NCI-H2107 (cell line): ENCODE data around the gene HSD11B1.

ENCODE experiments used
- DNase-seq: peaks from one replicate; lab custom pipeline; 2025; lab: John Stamatoyannopoulos, UW

Gene HSD11B1

GRCh38 chr1:209756615-209757445, 52.2 kb downstream of the HSD11B1 start:
- no peak for DNase-seq

DNA sequence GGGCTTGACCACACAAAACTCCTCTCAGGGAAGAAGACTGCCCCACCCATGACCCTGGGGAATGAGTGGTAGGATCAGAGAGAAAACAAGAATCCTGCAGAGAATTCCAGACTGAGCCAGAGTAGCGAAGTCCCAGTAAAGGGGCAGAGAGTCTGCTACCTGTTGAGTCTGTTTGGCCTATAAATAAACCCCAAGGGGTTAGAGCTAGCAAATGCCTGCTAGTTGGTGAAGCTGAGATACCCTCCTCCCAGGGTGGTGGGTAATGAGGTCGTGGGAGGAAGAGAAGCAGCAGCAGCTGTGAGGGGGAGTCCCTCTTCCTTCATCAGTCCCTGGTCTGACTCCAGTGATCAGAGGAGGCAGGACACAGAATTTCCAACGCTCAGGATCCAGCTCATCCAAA, 53.8 kb downstream of the HSD11B1 start:
- DNase-seq: no peak

- DNase-seq: no peak
These were observed 55.2 kb downstream of the HSD11B1 start for GRCh38 chr1:209759829-209760359.

DNA sequence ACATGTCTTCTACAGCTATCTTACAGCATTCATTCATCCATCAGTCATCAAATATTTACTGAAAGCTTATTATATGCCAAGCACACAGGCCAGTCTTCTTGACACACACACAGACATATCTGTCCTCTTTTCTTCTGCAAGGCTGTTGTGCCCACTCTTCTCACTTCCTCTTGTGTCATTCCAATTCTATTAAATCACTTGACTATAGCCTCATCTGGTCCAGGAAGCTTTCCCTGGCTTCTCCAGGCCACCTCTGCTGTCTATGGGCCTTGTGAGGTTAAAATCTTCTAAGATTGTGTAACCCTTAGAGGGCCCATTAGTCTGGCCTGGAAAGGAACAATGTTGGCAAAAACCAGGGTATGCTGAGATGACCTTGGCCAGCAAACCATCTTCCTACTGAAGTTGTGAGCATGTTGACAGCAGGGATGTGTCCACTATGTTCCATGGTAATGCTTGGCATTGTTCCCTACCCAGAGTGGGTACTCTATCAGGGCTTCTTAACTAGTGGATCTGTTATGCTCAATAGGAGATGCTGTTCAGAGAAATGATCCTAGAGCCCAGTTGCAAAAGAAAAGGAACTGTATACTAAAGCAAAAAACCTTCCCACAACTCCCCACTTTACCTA, 56.5 kb downstream of the HSD11B1 start:
- no peak for DNase-seq

- no peak for DNase-seq
These were observed 61.4 kb downstream of the HSD11B1 start for GRCh38 chr1:209766051-209766450.

DNA sequence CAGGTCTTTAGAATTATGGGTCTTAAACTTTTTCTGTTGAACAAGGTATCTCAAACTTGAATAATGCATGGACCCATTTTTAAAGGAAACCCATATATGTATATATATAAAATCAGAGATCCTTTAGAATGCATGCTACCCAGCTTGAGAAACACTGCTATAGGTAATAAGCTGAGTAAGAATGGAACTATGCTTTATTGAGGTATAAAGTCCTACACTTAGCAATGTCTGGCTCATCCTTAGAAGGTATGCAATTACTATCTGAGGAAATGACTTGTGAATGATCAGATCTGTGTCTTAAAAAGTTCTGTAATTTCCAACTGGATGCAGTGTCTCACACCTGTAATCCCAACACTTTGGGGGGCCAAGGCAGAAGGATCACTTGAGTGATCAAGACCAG, 62.5 kb downstream of the HSD11B1 start:
- no peak for DNase-seq

DNA sequence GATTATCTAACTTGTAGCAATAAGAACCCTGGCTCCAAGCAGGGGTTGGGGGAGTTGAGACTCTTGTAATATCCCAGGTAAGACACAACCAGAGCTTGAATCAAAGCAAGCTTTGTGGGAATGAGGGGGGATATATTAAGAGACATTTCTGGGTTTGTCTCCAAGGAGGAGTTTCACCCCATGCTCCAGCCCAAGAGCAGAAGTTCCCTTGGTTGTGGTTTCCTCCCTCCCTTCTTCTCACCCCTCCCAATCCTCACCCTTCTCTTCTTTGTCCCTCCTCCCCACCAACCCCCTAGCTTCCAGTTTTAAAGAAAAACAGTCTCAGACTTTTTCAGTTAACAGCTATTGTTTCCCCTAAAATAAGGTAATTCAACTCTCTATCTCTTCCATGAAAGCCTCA, 63.1 kb downstream of the HSD11B1 start:
- DNase-seq: no peak

DNA sequence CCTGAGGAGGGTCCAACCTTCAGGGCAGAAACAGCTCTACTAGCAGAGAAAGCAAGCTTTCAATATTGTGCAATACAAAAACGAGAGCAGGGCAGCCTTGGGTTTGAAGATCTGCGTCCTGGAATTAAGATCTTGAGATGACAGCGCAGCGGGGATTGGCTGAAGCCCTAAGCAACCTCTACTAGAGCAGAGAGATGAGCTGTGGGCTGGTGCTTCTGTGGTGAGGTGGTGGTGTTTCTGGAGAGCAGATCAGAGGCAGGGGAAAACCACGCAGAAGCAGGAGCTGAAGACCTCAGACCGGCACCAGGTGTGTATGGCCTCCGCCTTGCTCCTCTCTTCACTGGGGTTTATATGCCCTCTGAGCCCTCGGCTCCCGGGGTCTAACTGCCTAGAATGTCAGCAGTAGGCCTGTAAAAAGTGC, 63.7 kb downstream of the HSD11B1 start:
- DNase-seq: no peak

- no peak for DNase-seq
These were observed 64.7 kb downstream of the HSD11B1 start for GRCh38 chr1:209769171-209769904.

DNA sequence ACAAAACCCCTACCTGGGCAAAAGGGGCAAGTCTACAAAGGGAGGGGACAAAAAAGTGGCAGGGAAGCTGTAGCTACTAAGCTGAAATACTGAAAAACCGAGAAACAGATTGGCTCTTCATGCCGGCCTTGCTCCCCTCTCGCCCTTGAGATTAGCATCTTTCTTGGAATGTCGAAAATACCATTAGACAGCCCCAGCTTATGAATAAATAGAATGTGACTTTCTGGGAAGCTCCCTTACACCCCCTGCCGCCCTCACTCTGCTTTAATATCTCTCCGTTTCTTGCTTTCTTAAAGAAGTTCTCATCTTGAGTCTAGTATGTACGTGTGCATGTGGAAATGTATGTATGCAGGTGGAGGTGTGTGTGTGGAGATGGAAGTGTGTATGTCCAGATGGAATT, 65.3 kb downstream of the HSD11B1 start:
- DNase-seq: no peak

DNA sequence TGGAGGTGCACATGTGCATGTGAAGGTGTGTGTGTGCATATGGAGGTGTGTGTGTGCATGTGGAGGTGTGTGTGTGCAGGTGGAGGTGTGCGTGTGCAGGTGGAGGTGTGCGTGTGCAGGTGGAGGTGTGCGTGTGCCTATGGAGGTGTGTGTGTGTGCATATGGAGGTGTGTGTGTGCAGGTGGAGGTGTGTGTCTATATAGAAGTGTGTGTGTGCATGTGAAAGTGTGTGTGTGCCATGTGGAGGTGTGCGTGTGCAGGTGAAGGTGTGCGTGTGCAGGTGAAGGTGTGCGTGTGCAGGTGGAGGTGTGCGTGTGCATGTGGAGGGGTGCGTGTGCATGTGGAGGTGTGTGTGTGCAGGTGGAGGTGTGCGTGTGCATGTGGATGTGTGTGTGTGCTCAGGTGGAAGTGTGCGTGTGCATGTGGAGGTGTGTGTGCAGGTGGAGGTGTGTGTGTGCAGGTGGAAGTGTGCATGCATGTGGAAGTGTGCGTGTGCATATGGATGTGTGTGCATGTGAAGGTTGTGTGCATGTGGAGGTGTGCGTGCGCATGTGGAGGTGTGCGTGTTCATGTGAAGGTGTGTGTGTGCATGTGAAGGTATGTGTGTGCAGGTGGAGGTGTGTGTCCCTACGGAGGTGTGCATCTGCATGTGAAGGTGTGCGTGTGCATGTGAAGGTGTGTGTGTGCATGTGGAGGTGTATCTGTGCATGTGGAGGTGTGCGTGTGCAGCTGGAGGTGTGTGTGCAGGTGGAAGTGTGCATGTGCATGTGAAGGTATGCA, 66.2 kb downstream of the HSD11B1 start:
- DNase-seq: no peak

DNA sequence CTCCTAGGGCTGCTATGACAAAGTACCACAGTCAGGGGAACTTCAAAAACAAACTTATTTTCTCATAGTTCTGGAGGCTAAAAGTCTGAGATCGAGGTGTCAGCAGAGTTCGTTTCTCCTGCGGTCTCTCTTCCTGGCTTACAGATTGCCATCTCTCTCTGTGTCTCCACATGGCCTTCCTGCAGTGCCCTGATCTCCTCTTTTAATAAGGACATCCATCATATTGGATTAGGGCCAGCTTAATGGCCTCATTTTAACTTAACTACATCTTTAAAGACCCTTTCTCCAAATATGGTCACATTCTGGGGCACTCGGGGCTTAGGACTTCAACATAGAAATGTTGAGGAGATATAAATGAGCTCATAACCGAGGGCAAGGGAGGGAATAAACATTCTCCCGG, 67.5 kb downstream of the HSD11B1 start:
- DNase-seq: no peak

GRCh38 chr1:209774592-209774991, 69.9 kb downstream of the HSD11B1 start:
- DNase-seq: no peak

DNA sequence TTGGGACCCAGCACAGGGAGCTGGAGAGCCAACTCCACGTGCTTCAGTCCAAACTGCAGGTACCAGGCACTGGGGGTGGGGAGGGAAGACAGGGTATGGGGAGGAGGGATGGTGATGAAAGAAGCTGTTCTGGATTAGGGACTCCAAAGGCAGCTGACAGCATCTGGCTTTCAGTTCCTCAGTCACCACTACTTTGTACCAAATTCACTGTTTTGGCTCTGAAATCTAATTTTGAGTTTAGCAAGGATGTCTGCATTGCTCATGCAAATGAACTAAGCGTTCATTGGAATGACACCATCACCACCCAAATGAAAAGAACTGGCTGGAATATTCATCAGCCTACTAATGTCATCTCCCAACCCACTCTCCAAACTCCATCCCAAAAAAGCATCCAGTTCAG, 71.0 kb downstream of the HSD11B1 start:
- no peak for DNase-seq

DNA sequence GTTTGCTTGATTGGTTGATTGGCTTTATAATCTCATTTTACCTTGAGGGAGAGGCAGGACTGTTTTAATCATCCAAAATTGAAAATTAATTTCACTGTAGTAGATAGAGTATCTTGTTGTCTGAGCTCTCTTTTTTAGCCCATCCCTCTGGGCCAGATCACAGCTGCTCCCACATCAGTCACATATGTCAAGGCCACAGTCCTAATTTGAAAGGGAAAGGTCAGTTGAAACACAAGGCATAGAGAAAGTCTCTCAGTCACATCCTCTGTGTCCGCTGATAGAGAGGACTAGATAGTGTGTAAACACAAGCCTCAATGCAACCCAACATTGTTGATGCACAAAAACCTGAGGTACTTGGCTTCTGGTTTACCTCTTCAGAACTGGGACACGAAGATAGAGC, 72.9 kb downstream of the HSD11B1 start:
- DNase-seq: no peak

DNA sequence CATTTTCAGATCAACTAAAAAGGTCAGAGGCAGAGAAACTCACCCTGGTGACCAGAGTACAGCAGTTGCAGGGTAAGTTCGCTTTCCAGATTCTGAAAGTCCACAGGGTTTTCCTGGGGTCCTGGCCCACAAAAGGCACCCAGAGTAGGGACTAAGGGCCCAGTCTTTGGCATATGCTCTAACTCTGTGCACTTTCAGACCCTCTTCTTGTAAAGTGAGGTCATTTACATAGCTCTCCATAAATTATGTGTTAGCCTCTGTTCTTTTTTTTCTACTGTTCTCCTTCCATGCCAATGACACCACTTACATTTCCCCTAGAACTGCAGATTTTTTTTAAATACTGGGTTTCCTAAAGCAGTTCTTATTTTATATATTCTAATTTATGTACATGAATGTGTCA, 73.5 kb downstream of the HSD11B1 start:
- no peak for DNase-seq

DNA sequence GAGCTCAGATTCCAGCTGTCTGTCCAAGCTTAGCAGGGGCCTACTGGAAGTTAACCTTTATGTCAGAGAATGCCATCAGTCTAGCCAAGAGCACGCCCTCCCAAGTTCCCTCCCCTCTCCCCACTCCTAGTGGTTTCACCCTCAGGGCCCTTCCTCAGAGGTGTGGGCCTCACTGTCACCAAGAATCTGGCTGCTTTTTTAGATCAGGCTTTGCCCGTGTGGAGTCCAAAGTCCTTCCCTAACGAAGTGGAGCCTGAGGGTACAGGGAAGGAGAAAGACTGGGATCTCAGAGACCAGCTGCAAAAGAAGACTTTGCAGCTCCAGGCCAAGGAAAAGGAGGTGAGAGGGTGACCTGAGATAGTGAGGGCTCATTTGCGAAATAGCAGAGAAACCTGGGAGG, 75.6 kb downstream of the HSD11B1 start:
- no peak for DNase-seq

- no peak for DNase-seq
These were observed 78.7 kb downstream of the HSD11B1 start for GRCh38 chr1:209783386-209783785.
